Suppressor macrophage treated with lipopolysaccharide for 1 hour (primary cell): Measurements from ENCODE around the gene ZDHHC16.

Experiments
- DNase-seq, 3 donors: peaks; one replicate each; pipeline ENCODE4 v3.0.0-alpha.2; 2020 to 2022

Gene ZDHHC16

DNA sequence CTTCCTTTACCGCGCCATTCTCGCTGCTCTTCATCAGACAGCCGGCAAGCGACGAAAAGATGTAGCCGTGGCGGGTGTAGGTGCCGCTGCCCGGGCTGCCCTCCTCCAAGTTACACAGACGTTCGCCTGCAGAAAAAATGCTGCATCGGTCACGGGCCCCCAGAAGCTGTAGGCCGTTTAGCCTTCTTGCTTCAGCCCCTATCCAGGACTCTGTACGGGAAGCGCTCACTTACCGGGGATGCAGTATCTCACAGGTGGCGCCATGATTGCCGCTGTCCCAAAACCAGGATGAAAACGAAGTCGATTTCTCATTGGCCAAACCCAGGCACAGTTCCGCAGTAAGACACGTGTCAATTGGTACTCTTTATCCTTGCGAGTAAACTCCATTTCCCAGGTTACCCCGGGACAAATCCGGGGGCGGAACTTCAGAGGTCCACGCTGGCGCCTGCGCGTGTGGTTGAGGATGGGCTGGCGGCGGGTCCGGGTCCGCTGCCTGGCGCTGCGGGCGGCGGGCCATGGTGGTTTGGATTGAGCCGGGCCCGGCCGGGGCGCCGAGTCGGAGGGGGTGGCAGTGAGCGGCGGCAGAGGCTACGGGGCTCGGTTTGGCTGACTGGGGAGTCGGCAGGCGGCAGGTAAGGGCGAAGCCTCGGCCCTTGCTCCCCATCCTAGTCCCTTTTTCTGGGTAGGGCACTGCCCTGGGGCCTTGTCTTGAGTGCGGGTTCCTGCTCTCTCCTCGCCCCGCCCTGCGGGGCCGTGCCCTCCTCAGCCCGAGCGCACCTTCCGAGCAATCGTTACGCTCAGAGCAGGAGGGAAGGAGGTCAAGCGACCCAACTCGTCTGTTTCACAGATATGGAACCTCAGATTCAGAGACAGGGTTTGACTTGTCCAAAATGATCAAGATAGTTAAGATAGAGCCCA lies at the start of gene ZDHHC16, which contains the start of gene EXOSC1:
ZDHHC16 (plus strand) TSS at position 454 of the 918 bp plus-strand sequence. CDS start 5,501 bp downstream, outside the sequence.
EXOSC1 (minus strand) TSS at position 285 of the 918 bp plus-strand sequence; CDS start at position 264, 21 bp downstream.
- peak; percentile 95 to 97 (median 97) for DNase-seq

DNA sequence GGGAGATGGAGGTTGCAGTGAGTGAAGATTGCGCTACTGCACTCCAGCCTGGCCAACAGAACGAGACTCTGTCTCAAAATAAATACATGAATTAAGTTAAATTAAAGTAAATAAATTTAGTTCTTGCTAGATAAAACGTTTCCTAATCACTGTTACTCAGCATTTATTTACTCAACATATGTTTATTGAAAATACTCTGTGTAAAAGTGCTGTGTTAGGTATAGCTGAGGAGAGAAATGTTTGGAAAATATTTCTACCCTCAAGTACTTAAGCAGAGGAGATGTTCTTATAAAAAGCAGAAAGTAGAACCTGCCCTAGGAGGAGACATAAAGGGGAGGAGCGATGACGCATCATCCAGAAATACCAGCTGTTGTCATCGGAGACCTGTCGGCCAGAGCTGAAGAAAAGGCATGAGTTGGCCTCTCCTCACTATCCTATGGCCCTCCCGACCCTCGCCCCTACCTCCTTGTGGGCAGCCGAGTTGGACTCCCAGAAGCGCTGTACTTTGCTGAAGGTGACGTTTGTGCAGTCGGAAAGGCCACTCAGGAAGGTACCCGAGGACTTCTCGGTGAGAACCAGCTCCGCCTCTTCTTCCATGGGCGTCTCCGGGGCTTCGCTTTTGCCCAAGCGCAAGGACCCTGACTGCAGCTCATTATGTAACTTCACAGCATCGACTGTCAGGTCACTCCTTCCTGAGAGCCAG lies 46.0 kb upstream of the ZDHHC16 start:
- peak; percentile 67 to 85 (median 71) for DNase-seq

- peak; percentile 96 to 100 (median 99) for DNase-seq
Measured at GRCh38 chr10:97400665-97401454, 45.1 kb upstream of the ZDHHC16 start, which contains the start of gene RRP12. Gene RRP12, minus strand, starts transcription at chr10:97401340. Its CDS starts 109 bp downstream, at chr10:97401231.

DNA sequence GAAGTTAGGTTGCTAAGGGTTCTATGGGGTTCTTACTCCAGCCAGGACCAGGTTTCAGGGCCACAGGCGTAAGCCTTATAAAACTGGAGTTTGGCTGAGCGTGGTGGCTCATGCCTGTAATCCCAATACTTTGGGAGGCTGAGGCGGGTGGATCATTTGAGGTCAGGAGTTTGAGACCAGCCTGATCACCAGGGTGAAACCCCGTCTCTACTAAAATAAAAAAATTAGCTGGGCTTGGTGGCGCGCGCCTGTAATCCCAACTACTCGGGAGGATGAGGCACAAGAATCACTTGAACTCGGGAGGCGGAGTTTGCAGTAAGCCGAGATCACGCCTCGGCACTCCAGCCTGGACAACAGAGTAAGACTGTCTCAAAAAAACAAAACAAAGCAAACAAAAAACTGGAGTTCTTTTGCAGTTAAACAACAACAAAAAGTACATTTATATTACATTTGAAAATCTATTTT lies 44.5 kb upstream of the ZDHHC16 start:
- DNase-seq = no peak

DNA sequence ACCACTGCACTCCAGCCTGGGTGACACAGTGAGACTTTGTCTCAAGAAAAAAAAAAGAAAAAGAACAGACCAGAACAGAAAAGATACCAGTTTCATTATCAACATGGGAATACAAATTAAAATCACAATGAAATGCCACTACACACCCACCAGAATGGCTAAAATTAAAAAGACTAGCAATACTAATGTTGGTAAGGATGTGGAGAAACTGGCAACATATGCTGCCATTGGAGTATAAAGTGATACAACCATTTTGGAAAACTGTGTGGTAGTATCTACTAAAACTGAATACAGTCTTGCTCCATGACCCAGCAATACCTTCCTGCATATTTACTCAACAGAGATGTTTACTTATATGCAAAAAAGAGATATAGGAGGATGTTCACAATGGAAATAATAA lies 41.9 kb upstream of the ZDHHC16 start:
- DNase-seq = no peak

DNA sequence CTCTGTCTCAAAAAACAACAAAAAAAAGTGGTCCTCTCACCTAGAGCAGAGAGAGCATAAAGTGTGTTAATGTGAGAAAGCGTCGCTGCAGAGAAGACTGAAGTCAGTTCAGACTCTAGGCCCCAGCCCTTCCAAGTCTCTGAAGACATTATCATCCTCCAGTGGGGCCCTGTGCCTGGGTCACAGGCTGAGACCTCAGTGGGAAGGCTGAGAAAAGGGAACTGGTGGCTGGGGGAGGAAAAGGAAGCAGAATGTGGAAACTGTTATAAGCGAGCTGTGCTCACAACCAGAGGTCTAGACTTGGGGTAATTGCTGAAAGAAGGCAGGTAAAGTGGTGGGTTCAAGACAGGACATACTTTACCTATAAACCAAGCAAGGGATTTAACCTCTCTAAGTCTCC lies 39.9 kb upstream of the ZDHHC16 start:
- DNase-seq = peak; percentile 83 to 85 (median 84)

DNA sequence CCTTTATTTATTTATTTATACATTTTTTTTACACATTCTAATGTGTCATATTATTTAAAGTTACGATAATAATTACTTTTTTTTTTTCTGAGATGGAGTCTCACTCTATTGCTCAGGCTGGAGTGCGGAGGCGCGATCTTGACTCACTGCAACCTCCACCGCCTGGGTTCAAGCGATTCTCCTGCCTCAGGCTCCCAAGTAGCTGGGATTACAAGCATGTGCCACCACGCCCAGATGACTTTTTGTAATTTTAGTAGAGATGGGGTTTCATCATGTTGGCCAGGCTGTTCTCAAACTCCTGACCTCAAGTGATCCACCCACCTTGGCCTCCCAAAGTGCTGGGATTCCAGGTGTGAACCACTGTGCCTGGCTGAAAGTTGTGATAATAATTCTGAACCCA lies 39.5 kb upstream of the ZDHHC16 start:
- DNase-seq = peak in 2 of 3 donors; percentile 11 to 43

DNA sequence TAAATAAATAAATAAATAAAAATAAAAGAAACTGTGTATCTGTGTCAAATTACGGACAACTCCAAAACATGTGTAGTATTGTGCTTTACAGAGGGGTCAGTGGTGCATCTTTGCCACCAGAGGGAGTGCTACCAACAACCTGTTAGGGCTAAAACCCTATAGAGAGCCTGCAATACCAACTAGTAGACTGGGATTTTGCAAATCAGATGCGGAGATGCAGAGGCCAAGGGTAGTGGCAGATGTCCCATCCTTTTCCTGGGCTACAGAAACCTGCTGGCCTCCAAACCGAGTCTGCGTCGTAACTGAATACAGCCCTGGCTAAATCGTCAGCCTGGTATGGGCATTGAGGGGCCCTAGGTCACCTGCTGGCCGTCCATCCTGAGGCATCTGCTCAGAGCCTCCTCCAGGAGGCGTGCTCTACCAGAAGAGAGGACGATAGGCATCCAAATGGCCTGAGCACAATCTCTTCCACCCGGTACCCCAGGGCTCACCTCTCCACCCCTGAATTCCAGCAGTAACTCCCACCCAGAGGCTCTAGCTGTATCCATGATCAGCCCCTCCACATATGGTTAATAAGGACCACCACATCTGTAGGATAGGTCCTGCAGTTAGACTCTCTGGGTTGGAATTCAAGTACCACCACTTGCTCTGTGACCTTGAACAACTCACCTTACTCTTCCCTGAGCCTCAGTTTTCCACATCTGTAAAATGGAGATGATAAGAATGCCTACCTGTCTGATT lies 38.6 kb upstream of the ZDHHC16 start:
- DNase-seq = peak; percentile 84 to 90 (median 85)

GRCh38 chr10:97407952-97408248 lies 38.1 kb upstream of the ZDHHC16 start:
- DNase-seq = no peak

GRCh38 chr10:97408496-97408992 lies 37.4 kb upstream of the ZDHHC16 start:
- DNase-seq = peak; percentile 51 to 65 (median 54)

DNA sequence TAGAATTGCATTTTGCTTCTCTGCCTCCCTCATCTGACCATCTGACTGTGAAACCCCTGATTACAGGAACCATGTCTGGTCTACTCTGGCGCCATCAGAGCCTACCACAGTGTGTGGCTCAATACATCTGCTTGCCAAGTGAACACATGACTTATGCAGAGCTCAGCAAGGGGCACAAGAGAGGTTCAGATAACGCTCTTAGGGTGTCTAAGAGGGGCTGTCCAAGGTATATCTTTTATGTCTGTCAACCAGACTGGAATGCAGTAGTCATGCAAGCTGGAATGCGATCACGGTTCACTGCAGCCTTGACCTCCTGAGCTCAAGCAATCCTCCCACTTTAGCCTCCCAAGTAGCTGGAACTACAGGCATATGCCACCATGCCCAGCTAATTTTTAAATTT lies 34.6 kb upstream of the ZDHHC16 start:
- DNase-seq = peak; percentile 49 to 58 (median 50)

GRCh38 chr10:97412891-97413304 lies 33.1 kb upstream of the ZDHHC16 start:
- DNase-seq = no peak

DNA sequence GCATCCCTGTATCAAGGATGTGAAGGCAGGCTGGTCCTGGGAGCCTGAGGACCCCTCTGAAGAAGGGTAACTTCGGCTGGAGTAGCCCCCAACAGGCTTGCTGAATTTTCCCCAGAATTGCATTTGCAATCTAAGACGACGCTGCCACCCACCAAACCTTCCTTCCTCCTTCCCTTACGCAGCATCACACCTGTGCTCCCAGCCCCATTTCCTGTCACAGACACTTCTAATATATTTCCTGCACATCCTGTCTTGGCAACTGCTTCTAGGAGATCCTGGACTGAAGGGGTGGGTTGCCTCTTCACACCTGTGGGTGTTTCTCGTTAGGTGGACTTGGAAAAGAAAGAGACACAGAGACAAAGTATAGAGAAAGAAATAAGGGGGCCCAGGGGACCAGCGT lies 29.4 kb upstream of the ZDHHC16 start:
- no peak for DNase-seq

DNA sequence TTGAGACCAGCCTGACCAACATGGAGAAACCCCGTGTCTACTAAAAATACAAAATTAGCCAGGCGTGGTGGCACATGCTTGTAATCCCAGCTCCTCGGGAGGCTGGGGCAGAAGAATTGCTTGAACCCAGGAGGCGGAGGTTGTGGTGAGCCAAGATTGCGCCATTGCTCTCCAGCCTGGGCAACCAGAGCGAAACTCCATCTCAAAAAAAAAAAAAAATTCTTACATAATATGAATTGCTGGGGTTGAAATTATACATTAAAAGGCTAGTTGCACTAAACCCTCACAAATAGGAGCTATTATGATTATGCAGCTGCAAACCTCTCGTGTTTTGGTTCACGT lies 22.2 kb upstream of the ZDHHC16 start:
- peak in 2 of 3 donors; percentile 38 to 46 for DNase-seq

GRCh38 chr10:97425964-97426775 lies 19.8 kb upstream of the ZDHHC16 start, which contains the start of gene PGAM1:
Gene PGAM1, plus strand, starts transcription at chr10:97426191. Its CDS starts 117 bp downstream, at chr10:97426308.
- peak; percentile 97 to 98 (median 98) for DNase-seq

DNA sequence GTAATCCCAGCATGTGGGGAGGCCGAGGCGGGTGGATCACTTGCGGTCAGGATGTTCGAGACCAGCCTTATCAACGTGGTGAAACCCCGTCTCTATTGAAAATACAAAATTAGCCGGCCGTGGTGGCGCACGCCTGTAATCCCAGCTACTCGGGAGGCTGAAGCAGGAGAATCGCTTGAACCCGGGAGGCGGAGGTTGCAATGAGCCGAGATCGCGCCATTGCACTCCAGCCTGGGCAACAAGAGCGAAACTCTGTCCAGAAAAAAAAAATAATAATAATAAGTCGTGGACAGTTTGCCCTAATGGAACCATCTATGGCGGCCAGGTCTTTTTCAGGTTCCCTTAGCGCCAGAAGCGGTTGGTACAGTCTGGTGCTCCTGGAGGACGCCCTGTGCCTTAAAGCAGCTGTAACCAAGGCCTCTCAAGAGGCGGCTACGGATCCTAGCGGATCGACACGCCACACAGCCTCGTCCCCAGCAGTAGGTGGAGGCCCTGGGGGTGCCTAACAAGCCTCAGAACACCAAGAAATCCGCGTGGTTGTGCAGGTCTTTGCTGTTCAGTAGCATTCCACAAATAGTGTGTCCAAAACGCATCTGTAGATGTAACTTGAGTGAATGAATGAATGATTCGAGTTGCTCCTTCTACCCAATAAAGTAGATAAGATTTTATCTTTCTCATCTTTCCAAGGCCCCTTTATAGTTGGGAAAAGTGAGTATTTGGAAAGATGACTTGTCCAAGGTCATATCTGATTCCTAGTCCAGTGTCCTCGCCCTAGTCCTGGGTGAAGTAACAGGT lies 19.0 kb upstream of the ZDHHC16 start:
- DNase-seq = no peak

- peak; percentile 71 to 86 (median 80) for DNase-seq
Measured at GRCh38 chr10:97427571-97428179, 18.3 kb upstream of the ZDHHC16 start.

DNA sequence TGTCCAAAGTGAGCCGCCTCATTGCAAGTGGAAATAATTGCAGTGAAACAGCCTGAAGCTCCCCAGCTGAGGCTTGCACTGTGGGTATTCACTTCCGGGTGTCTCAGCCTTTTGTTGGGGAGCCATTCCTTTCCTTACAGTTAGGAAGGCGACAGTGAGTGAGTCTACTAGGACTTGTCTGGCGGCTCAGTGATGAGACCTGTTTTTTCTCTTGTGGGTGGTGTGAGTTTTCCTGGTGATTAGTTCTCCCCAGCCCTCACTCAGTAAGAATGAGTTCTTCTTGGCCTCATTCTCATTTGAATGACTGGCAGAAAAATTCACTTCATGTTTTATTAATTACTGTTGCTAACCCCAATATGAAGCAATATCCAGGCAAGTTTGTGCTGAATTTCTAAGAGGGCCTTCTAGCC lies 17.4 kb upstream of the ZDHHC16 start:
- peak; percentile 43 to 71 (median 57) for DNase-seq

GRCh38 chr10:97434055-97434454 lies 11.9 kb upstream of the ZDHHC16 start:
- no peak for DNase-seq
